ENCODE results near the gene CYLD. TPM values are rescaled to one million over a fixed set of nuclear protein-coding genes. Genes with fewer than 3 reads are reported as not detected.

The CYLD gene
- total and polyA plus RNA-seq, 10 of the 15 experiments (the other 5 are each of a cell fraction or from before 2014, with no cell fraction given), result 19.2 to 106 (median 46.1) TPM

DNA sequence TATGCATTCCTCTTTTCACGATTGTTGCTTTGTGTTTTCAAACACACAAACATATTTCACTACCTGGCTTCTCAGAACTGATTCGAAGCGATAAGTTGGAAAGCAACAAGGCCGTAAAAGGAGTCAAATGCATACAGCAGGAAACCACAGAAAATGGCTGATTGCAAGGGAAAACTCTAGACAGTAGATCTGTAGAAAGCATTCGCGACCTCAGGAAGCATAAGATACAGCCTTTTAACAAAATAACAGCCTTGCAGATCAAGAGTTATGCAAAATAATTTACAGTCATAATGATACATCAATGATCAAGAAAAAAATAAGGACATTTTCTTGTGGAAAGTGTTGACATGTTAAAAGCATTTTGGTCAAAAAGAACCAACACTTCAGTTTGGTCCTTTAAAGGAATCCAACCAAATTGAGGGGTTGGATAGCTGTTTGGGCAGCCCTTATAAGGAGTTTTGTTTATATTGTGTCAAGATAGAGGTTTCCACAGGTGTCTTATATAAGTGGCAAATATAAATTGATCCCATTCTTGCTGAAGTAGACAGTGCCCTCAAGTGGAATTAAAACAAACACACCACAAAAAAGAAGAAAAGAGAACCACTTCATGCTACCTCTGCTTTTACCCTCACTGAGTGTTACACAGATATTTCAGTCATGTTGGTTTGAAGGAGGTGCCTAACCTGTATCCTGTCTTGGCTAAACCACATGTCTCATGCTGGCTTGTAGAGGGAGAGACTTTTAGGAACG lies 5.5 kb downstream of the CYLD start:
- RAD21 ChIA-PET (ENCODE audit: unreplicated experiment), result interaction anchor here (0.7 to 13.0 kb wide), 18 partner anchors 11 to 722 kb away, joined by 3 to 578 read pairs (median 4); partner anchors contain the start of genes CNEP1R1, NOD2 and SNX20
- ATAC-seq (peak; percentile 73), FAIRE-seq (no peak), DNase-seq (ENCODE audit: low read depth, low spot score) (peak; percentile 57)
- Histone ChIP-seq H3K4me3 (peak overlapping the region; percentile 62; the same call in 1 of the 2 replicates), H3K9ac (ENCODE audit: control insufficient read depth, insufficient read depth, low read length) (peak overlapping the region; percentile 55; the same call in 1 of the 2 replicates), H3K9me3 (replicated peaks; ENCODE audit: control insufficient read depth, insufficient read depth, low read length) (no peaks in the 10 kb centered on the region), H3K27ac (ENCODE audit: control insufficient read depth, insufficient read depth) (peak overlapping the region; percentile 75), H4K20me1 (ENCODE audit: control insufficient read depth, insufficient read depth) (no peaks in the 10 kb centered on the region), H3K79me2 (ENCODE audit: control insufficient read depth, insufficient read depth, low read length) (peaks cover 82% of the 10 kb centered on the region), H2AFZ (ENCODE audit: control insufficient read depth, low read depth, low read length) (peak overlapping the region; percentile 48), H3K27me3 (replicated peaks in 1 of 2; ENCODE audit: control insufficient read depth in 2 of 2, insufficient read depth in 2 of 2, low read length in 1 of 2) (no peaks in the 10 kb centered on the region), H3K4me1 (ENCODE audit: control insufficient read depth, insufficient read depth, low read length) (peaks cover 20% of the 10 kb centered on the region), H3K36me3 (ENCODE audit: control insufficient read depth in 2 of 2, insufficient read depth in 2 of 2, low read length in 1 of 2) (peaks cover 0 to 5% of the 10 kb centered on the region in 2 experiments; a peak in 1 of 4 replicates), H3K4me2 (ENCODE audit: control insufficient read depth, insufficient read depth) (peak overlapping the region; percentile 79)
- CTCF ChIA-PET, result interaction anchor here (0.7 to 15.3 kb wide), 30 partner anchors 9 to 474 kb away, joined by 3 to 636 read pairs (median 6); partner anchors contain the start of gene SNX20
- in situ Hi-C loops (cut with MboI), result no loop called here
- WGBS (ENCODE audit: insufficient coverage, insufficient replicate concordance, low lambda C conversion rate, missing lambda C conversion rate), result 2% methylated on average over 7 of the region's 7 CpGs
- SMC1A ChIA-PET (ENCODE audit: uncharacterized antibody, unreplicated experiment), result interaction anchor here (0.7 to 19.1 kb wide), 25 partner anchors 10 to 680 kb away, joined by 3 to 600 read pairs (median 5); partner anchors contain the start of genes NOD2 and SNX20
- POLR2A ChIA-PET, result interaction anchor here (0.9 to 7.2 kb wide), 9 partner anchors 9 to 87 kb away, joined by 3 to 104 read pairs (median 4); partner anchors contain the start of genes NOD2 and SNX20
- BruUV-seq (replicated peaks), result no TSS peak
- intact Hi-C loops (cut with micrococcal nuclease; ENCODE audit: unreplicated experiment), result loop anchor here (1.0 to 10.0 kb wide), 7 partner anchors 59 to 593 kb away; partner anchors contain the start of genes BRD7, NKD1 and TENT4B
- TF ChIP-seq IRF3 (IDR thresholded peaks at IDR 0.05) (no peak), SMC3 (IDR thresholded peaks at IDR 0.05; ENCODE audit: borderline replicate concordance, low read length) (peak; percentile 64; the same call in 1 of the 2 replicates), CTCF (IDR thresholded peaks at IDR 0.05 in 2 of 3, conservative IDR thresholded peaks at IDR 0.05 in 1 of 3; ENCODE audit: control insufficient read depth in 2 of 3, extremely low read depth in 1 of 3, insufficient read depth in 1 of 3, low read depth in 3 of 3, low read length in 3 of 3) (peak; percentile 37 to 68 (median 59); a peak in 5 of 6 replicates), E2F8 (IDR thresholded peaks at IDR 0.05; ENCODE audit: low read depth, partially characterized antibody) (no peak), NBN (IDR thresholded peaks at IDR 0.05) (0 out of 2 replicates have a peak, but pooled peaks have one; percentile 25), LARP7 (IDR thresholded peaks at IDR 0.05) (no peak), SRF (IDR thresholded peaks at IDR 0.05; ENCODE audit: low read depth in 2 of 2, low read length in 2 of 2) (peak in 1 of 2 experiments; percentile 83; a peak in 2 of 4 replicates), MYC (IDR thresholded peaks at IDR 0.05; ENCODE audit: insufficient read depth, insufficient read length, insufficient replicate concordance, low read length, severe bottlenecking) (no peak), RUNX3 (IDR thresholded peaks at IDR 0.05; ENCODE audit: low read length) (peak; percentile 79)
- TF ChIP-seq, protein P1, sequence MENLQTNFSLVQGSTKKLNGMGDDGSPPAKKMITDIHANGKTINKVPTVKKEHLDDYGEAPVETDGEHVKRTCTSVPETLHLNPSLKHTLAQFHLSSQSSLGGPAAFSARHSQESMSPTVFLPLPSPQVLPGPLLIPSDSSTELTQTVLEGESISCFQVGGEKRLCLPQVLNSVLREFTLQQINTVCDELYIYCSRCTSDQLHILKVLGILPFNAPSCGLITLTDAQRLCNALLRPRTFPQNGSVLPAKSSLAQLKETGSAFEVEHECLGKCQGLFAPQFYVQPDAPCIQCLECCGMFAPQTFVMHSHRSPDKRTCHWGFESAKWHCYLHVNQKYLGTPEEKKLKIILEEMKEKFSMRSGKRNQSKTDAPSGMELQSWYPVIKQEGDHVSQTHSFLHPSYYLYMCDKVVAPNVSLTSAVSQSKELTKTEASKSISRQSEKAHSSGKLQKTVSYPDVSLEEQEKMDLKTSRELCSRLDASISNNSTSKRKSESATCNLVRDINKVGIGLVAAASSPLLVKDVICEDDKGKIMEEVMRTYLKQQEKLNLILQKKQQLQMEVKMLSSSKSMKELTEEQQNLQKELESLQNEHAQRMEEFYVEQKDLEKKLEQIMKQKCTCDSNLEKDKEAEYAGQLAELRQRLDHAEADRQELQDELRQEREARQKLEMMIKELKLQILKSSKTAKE (IDR thresholded peaks at IDR 0.05; ENCODE audit: low read depth, poor library complexity, severe bottlenecking), result peak; percentile 28
- TF ChIP-seq, protein P2, sequence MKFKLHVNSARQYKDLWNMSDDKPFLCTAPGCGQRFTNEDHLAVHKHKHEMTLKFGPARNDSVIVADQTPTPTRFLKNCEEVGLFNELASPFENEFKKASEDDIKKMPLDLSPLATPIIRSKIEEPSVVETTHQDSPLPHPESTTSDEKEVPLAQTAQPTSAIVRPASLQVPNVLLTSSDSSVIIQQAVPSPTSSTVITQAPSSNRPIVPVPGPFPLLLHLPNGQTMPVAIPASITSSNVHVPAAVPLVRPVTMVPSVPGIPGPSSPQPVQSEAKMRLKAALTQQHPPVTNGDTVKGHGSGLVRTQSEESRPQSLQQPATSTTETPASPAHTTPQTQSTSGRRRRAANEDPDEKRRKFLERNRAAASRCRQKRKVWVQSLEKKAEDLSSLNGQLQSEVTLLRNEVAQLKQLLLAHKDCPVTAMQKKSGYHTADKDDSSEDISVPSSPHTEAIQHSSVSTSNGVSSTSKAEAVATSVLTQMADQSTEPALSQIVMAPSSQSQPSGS (IDR thresholded peaks at IDR 0.05; ENCODE audit: low read length), result peak; percentile 43; the same call in 1 of the 2 replicates
